Upper lobe of left lung (tissue), 6 donors: ENCODE measurements around the gene FLT1. TPM values are rescaled to one million over a fixed set of nuclear protein-coding genes. Genes with fewer than 3 reads are reported as not detected.
A peak's percentile ranks its signal among the peaks of the same experiment; 100 is the strongest.

Source experiments
- ATAC-seq, 2 donors: fragments of 200-7000 bp; cut with Tn5 transposase; one replicate each; pipeline ENCODE4 v1.9.1; 2022; ENCODE audit warnings: mild to moderate bottlenecking in 2 of 2, moderate library complexity in 2 of 2; ENCODE audit not compliant: low FRiP score in 2 of 2
- DNase-seq, 2 donors: peaks; one replicate each; pipeline ENCODE4 v3.0.0-alpha.2; 2019 to 2020
- H3K27ac ChIP-seq, 4 donors: fragments of 200-600 bp; sonication (generic); one replicate each; pipeline ENCODE4 v1.5.1; 2016 to 2019
- H3K27me3 ChIP-seq, 4 donors: fragments of 200-600 bp; sonication (generic); one replicate each; pipeline ENCODE4 v1.5.1; 2017 to 2019
- H3K36me3 ChIP-seq, 4 donors: fragments of 200-600 bp; sonication (generic); one replicate each; pipeline ENCODE4 v1.5.1; 2016 to 2019
- H3K4me1 ChIP-seq, 4 donors: fragments of 200-600 bp; sonication (generic); one replicate each; pipeline ENCODE4 v1.5.1; 2018 to 2019
- H3K4me3 ChIP-seq, 4 donors: fragments of 200-600 bp; sonication (generic); one replicate each; pipeline ENCODE4 v1.5.1; 2017 to 2019; ENCODE audit warnings: mild to moderate bottlenecking in 2 of 4, moderate library complexity in 1 of 4
- H3K9me3 ChIP-seq, 4 donors: fragments of 200-600 bp; sonication (generic); one replicate each; pipeline ENCODE4 v1.5.1; 2018 to 2019
- CTCF ChIP-seq, 6 experiments: fragments of 450-650 bp in 4 of 6; fragments of 200-600 bp in 2 of 6; sonication (generic) in 2 of 6; IDR thresholded peaks; one replicate each; pipeline ENCODE4 v1.5.1; 2016 to 2019; ENCODE audit warnings: antibody characterized with exemption in 6 of 6
- EP300 ChIP-seq, 4 donors: sonication (generic); formaldehyde crosslinking; IDR thresholded peaks; one replicate each; pipeline ENCODE4 v1.5.1; 2017; ENCODE audit warnings: antibody characterized with exemption in 4 of 4, control low read depth in 2 of 4
- POLR2A ChIP-seq, 4 donors: fragments of 450-650 bp; IDR thresholded peaks; one replicate each; pipeline ENCODE4 v1.5.1; 2016 to 2017; ENCODE audit warnings: antibody characterized with exemption in 4 of 4, mild to moderate bottlenecking in 2 of 4
- POLR2AphosphoS5 ChIP-seq, 2 donors: sonication (generic); formaldehyde crosslinking; IDR thresholded peaks; one replicate each; pipeline ENCODE4 v1.5.1; 2017; ENCODE audit warnings: antibody characterized with exemption in 2 of 2
- WGBS, 2 donors: methylation state at CpG; one replicate each; pipeline ENCODE4 v1.1.5; 2017 to 2018; 5-methylcytosine and 5-hydroxymethylcytosine counted together
- total RNA-seq, 6 donors: library from RNA; depleted of rRNA in 4 of 6; stranded (reverse); fragments of >200 nt in 4 of 6; gene quantifications; one replicate each; pipeline versions ENCODE4 v1.1.0 to v1.2.1, GENCODE V29; 2016 to 2021
- donor health status: DM: no; HTN: no; CAD: no; lungs with moderate emphysema.
- donor health status: DM: no; HTN: yes; CAD: no; lungs with severe emphysema.

Gene FLT1
- total RNA-seq, 6 donors from 2014 or later = 20.9 to 47.9 (median 25.5) TPM

- peaks cover 8 to 21% (median 16%) of the 10 kb centered on the region in 4 donors for H3K4me1 ChIP-seq
- H3K27ac ChIP-seq = no peak overlapping the region
- TF ChIP-seq EP300 (IDR thresholded peaks at IDR 0.05) (no peak), POLR2A (IDR thresholded peaks at IDR 0.05) (no peak), POLR2AphosphoS5 (IDR thresholded peaks at IDR 0.05) (no peak), CTCF (IDR thresholded peaks at IDR 0.05) (no peak)
- no peak overlapping the region for H3K4me3 ChIP-seq
- no peaks in the 10 kb centered on the region for H3K27me3 ChIP-seq
- peaks cover 0 to 14% (median 0%) of the 10 kb centered on the region in 4 donors for H3K36me3 ChIP-seq
- ATAC-seq = no peak
- no peaks in the 10 kb centered on the region for H3K9me3 ChIP-seq
- DNase-seq = no peak
- WGBS, 2 donors = 77 to 80% methylated on average over 5 of the region's 5 CpGs
Observed at GRCh38 chr13:28319528-28319927, 175.4 kb downstream of the FLT1 start.

- 71 to 86% methylated on average over 1 to 7 of the region's 7 CpGs for WGBS, 2 donors
- no peak for TF ChIP-seq POLR2A (IDR thresholded peaks at IDR 0.05)
- TF ChIP-seq CTCF (IDR thresholded peaks at IDR 0.05) = no peak
- TF ChIP-seq POLR2AphosphoS5 (IDR thresholded peaks at IDR 0.05) = no peak
- TF ChIP-seq EP300 (IDR thresholded peaks at IDR 0.05) = no peak
- no peak for DNase-seq
Observed at GRCh38 chr13:28318496-28318895, 176.4 kb downstream of the FLT1 start.

GRCh38 chr13:28316836-28317235 is 178.1 kb downstream of the FLT1 start:
- peaks cover 0 to 4% (median 1%) of the 10 kb centered on the region in 4 donors for H3K4me1 ChIP-seq
- no peaks in the 10 kb centered on the region for H3K9me3 ChIP-seq
- ATAC-seq = no peak
- no peak overlapping the region for H3K4me3 ChIP-seq
- no peak overlapping the region for H3K27ac ChIP-seq
- no peak for TF ChIP-seq POLR2A (IDR thresholded peaks at IDR 0.05)
- TF ChIP-seq EP300 (IDR thresholded peaks at IDR 0.05) = no peak
- no peak for TF ChIP-seq CTCF (IDR thresholded peaks at IDR 0.05)
- no peak for TF ChIP-seq POLR2AphosphoS5 (IDR thresholded peaks at IDR 0.05)
- peaks cover 0 to 14% (median 0%) of the 10 kb centered on the region in 4 donors for H3K36me3 ChIP-seq
- no peaks in the 10 kb centered on the region for H3K27me3 ChIP-seq
- no peak for DNase-seq
- 80 to 97% methylated on average over 5 to 7 of the region's 7 CpGs for WGBS, 2 donors

More at GRCh38 chr13:28318496-28318895, 176.4 kb downstream of the FLT1 start:
- Histone ChIP-seq H3K27me3 (no peaks in the 10 kb centered on the region), H3K4me3 (no peak overlapping the region), H3K9me3 (no peaks in the 10 kb centered on the region), H3K36me3 (peaks cover 0 to 14% (median 0%) of the 10 kb centered on the region in 4 donors), H3K27ac (no peak overlapping the region), H3K4me1 (peaks cover 3 to 13% (median 9%) of the 10 kb centered on the region in 4 donors)
- ATAC-seq = no peak

- Histone ChIP-seq H3K27ac (no peak overlapping the region), H3K9me3 (no peaks in the 10 kb centered on the region), H3K36me3 (peaks cover 0 to 14% (median 0%) of the 10 kb centered on the region in 4 donors), H3K4me3 (no peak overlapping the region), H3K4me1 (peaks cover 0 to 4% (median 0%) of the 10 kb centered on the region in 4 donors), H3K27me3 (no peaks in the 10 kb centered on the region)
- TF ChIP-seq EP300 (IDR thresholded peaks at IDR 0.05) = no peak
- TF ChIP-seq POLR2A (IDR thresholded peaks at IDR 0.05) = no peak
- TF ChIP-seq POLR2AphosphoS5 (IDR thresholded peaks at IDR 0.05) = no peak
- no peak for TF ChIP-seq CTCF (IDR thresholded peaks at IDR 0.05)
- DNase-seq = no peak
- WGBS, 2 donors = 41 to 57% methylated on average over 5 of the region's 5 CpGs
- ATAC-seq = peak in 1 of 2 donors; percentile 29
Observed at GRCh38 chr13:28316129-28316528, 178.8 kb downstream of the FLT1 start.

GRCh38 chr13:28314879-28315278 is 180.0 kb downstream of the FLT1 start:
- no peak for ATAC-seq
- no peaks in the 10 kb centered on the region for H3K27me3 ChIP-seq
- WGBS, 2 donors = 96 to 97% methylated on average over 6 of the region's 6 CpGs

More at GRCh38 chr13:28314879-28315278, 180.0 kb downstream of the FLT1 start:
- Histone ChIP-seq H3K9me3 (no peaks in the 10 kb centered on the region), H3K4me3 (no peak overlapping the region), H3K36me3 (peaks cover 0 to 10% (median 0%) of the 10 kb centered on the region in 4 donors), H3K27ac (no peak overlapping the region), H3K4me1 (peaks cover 0 to 4% (median 0%) of the 10 kb centered on the region in 4 donors)
- no peak for TF ChIP-seq POLR2AphosphoS5 (IDR thresholded peaks at IDR 0.05)
- no peak for TF ChIP-seq CTCF (IDR thresholded peaks at IDR 0.05)
- no peak for TF ChIP-seq EP300 (IDR thresholded peaks at IDR 0.05)
- TF ChIP-seq POLR2A (IDR thresholded peaks at IDR 0.05) = no peak
- no peak for DNase-seq
